ENCODE data around the gene KCNC2.

DNA sequence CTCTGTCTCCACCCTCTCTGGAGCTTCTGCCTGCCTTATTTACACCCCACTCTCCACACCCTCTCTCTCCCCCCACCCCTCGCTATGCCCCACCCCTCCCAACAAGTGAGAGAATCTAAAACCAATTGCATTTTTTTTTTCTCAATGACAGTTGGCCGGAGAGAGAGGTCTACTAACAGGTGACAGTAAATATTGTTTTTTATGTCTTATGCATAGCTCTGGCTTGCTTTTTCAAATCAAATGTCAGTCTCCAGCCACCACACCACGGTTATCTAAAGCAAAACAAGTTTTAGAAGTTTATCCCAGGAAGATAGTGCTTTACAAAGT is at the start of gene KCNC2:
- TF ChIP-seq POLR2AphosphoS5 (IDR thresholded peaks at IDR 0.05; ENCODE audit: low read depth, low read length) (no peak), TAF1 (IDR thresholded peaks at IDR 0.05; ENCODE audit: borderline replicate concordance, low read depth, low read length) (no peak), POLR2A (IDR thresholded peaks at IDR 0.05; ENCODE audit: low read depth, low read length) (no peak)

Data from GM12892 (cell line).